NCI-H524 (cell line): ENCODE measurements around the gene NOC4L.
"Not testable (repeated sequence)": the region's sequence is repeated elsewhere in the genome, so short reads cannot be mapped to it uniquely, and the experiment has no call there.

Experiments
- DNase-seq, 2 experiments: peaks; one replicate each; lab custom pipeline; 2025; lab: John Stamatoyannopoulos, UW

The NOC4L gene

DNA sequence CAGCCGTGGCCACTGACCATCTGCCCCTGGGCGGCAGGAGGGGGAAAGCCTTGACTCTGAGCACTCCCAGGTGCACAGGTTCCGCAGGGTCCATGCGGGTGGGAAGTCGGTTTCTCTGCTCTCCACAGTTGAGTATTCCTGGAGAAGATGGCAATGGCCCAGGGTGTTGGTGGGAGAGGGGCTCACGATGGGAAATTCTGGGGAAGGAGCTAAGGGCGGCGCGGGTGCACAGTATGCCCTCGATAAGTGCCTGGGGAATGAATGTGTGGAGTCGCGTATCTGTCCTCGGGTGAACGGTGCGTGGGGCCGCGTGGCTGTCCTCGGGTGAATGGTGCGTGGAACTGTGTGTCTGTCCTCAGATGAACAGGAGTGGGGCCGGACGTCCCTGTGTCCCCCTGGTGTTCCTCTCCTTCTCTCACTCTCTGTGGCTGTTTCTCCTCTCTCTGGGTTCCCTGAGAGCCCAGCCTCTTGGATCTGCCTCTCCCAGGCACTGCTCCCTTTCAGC lies 38.0 kb downstream of the NOC4L start:
- DNase-seq, result no peak

- no peak for DNase-seq
Observed at GRCh38 chr12:132182711-132183365, 38.6 kb downstream of the NOC4L start.

GRCh38 chr12:132185705-132186104 lies 41.4 kb downstream of the NOC4L start:
- DNase-seq, result no peak

GRCh38 chr12:132186208-132186856 lies 42.1 kb downstream of the NOC4L start:
- no peak for DNase-seq

DNA sequence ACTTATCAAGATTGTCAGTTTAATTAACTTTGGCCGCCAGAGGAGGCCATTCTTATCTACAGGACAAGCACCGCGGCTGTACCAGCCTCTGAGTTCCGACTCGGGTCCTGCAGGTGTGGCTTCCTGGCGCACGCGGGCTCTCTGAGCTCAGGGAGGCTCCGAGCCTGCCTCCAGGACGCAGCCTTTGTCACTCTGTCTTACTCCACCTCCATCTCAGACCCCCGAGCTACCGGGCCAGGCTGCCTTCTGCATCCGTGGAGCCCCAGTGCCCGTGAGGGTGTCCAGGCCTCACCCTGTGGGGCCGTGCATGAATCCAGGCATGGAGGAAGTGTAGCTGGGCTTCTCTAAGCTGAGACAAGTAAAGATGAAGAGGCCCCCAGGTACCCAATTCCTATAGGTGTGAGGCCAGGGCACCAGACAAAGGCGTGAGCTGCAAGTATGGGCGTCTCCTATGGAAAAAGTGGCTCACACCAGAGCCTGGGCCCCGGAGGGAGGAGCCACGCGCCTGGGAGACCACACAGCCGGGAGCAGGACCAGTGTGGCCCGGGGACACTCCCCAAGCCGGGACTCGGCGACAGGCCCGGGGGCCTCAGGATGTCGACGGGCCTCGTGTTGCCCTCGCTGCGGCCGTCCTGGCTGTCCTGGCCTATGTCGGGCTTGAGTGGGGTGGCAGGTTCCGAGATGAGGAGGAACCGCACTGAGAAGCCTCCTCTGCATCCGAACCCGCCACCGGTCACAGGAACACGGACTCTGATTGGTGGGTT lies 42.8 kb downstream of the NOC4L start:
- DNase-seq, result no peak

DNA sequence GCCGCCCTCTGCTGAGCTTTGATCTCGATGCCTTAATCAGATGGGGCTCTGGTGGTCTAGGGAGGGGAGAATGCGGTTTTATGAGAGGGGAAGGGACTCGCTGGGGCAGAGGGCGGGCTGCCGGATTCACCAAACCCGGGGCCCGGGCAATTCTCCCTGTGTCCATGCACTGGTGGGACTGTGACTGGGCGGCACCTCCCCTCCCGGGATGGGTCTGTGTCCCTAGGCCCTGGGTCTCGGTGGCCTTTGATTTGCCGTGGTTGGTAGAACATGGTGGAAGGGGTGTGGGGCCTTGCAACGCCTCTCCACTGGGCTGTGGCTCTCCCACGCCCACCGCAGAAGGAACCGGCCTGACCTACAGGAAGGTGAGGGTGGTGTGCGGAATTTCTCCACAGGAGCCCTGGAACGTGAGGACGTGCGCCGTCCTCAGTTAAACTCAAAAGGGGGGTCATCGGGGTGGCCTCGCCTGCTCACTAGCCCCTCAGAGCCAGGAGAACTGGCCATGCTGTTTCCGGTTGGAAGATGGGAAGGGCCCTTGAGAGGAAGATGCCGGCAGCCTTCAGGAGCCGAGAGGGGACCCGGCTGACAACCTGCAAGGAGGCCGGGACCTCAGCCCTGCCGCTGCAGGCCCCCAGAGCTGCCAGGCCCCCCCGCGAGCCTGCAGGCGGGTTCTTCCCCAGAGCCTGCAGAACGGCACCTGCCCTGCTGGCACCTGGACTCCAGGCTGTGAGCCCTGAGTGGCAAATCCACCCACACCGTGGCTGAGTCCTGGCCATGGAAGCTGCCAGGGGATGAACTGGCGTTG lies 43.6 kb downstream of the NOC4L start:
- DNase-seq, result no peak

DNA sequence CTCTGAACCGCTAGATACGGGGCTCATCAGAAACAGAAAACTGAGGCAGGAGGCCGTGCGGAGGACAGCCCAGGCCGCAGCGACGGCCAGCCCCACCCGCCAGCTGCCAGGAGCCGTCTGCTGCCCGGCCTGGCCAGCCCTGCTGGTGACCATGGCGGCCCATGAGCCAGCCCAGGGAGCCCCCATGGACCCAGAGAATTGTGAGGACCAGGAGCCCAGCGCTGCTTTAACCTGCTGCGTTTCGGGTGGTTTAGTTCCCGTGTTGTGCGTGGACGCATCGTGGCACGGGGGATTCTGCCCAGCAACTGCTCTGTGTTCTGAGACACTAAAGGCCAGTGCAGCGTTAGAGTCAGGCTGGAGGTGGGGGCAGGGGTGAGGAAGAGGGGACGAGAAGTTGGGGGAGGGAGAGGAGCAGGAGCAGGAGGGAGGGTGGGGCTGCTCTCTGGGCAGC lies 44.2 kb downstream of the NOC4L start:
- DNase-seq, result no peak

- DNase-seq, result no peak
Observed at GRCh38 chr12:132188916-132189325, 44.7 kb downstream of the NOC4L start.

GRCh38 chr12:132189378-132190011 lies 45.2 kb downstream of the NOC4L start:
- peak; percentile 25 to 41 for DNase-seq

DNA sequence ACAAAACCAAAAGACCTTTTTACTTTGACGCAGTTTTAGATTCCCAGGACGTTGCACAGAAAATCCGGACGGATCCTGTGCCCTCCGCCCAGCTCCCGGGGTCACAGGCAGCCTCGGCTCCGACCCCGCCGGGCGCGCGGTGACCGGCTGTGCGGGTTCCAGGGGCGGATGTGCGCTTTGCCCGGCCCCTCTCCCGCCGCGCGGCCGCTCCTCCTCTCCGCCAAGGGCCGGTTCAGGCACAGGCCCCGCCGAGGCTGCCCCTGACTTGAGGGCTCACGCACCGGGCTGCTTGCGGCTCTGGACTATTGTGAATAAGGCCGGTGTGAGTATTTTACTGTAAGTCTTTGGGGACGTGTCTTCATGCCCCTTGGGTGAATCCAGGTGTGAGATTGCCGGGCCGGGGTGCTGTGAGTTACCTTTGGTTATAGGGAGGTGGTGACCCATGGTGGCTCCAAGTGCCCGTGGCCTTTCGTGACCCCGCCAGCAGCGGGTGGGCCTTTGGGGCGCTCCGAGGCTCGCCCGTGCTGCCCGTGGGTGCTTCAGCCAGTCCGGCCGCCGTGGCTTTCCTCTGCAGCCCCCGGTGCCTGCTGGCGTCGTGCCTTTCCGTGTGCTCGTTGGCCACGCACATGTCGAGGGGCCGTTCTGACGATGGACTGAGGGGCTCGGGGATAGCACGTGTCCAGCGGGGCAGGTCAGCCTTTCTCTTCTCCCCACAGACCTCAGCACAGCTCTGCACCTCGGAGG lies 45.9 kb downstream of the NOC4L start:
- DNase-seq, result no peak

DNA sequence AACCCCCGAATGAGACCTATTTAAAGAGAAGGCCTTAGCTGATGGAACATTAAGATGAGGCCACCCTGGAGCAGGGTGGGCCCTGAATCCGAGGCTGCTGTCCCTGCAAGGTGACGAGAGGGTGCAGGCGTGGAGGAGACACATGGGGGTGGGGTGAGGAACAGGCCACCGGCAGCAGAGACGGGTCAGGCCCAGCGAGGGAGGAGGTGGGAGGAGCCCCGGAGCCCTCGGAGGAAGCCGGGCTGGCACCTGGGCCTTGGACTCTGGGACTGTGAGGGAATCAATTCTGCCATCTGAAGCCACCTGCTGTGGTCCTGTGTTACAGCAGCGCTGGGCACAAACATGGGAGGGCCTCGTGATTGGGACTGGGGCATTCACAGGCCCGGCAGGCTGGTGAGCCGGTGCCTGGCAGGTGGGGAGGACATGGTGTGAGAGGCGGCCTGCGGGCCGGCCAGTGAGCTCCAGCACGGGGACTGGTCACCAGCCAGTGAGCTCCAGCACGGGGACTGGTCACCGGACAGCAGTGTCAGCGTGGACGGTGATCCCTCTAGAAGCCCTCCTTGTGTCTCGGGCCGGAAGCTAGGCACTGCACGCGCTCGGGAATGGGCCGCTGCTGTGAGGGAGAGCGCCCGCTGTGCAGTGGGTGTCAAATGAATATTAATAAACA lies 46.7 kb downstream of the NOC4L start:
- no peak for DNase-seq

- DNase-seq, result no peak
Observed at GRCh38 chr12:132191715-132192553, 47.7 kb downstream of the NOC4L start.

GRCh38 chr12:132194056-132194455 lies 49.8 kb downstream of the NOC4L start:
- DNase-seq, result no peak

- no peak for DNase-seq
Observed at GRCh38 chr12:132194556-132194955, 50.3 kb downstream of the NOC4L start.

DNA sequence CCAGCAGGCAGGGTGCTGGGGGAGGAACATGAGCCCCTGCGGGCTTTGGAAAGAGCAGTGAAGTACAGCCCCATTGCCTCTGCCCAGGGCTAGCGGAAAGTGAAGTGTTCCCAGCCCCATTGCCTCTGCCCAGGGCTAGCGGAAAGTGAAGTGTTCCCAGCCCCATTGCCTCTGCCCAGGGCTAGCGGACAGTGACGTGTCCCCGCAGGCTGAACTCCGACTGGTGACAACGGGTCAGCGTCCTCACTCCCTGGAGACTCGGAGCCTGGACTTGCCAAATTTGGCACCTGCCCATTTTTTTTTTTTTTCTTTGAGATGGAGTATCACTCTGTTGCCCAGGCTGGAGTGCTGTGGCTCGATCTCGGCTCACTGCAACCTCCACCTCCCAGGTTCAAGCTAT lies 51.0 kb downstream of the NOC4L start:
- not testable (repeated sequence) for DNase-seq

DNA sequence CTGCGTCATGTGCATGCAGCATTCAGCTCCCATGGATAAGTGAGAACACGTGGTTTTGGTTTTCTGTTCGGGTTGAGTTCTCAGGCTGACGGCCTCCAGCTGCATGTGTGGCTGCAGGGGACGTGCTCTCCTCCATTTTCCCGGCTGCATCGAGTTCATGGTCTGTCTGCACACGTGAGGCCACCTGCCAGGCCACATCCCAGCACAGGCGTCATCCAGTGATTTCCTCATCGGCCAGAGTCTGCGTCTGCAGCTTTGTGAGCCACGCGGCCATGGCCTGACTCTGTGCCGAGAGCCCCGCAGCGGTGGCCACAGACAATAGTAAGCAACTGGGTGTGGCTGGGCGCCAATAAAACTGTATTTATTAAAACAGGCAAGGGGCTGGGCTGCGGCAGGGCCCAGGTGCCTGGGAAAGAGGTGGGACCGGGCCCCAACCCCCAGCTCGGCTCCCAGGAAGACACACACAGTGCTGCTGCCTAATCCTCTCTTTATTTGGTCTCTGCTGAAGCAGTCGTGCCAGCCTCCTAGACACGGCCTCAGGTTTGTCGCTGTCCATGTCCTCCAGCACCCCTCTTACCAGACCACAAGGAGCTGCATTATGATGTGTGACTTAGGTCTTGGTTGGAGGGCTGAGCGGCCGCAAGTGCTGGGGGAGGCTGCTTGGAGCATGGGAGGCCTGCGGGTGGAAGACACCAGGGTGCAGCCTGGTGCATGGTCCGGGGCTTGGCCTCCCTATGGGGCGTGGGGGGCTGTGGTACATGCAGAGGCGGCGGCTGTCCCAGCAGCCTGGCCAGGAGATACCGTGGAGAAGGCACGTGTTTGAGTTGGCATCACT lies 52.0 kb downstream of the NOC4L start:
- peak in 1 of 2 experiments; percentile 10 for DNase-seq

DNA sequence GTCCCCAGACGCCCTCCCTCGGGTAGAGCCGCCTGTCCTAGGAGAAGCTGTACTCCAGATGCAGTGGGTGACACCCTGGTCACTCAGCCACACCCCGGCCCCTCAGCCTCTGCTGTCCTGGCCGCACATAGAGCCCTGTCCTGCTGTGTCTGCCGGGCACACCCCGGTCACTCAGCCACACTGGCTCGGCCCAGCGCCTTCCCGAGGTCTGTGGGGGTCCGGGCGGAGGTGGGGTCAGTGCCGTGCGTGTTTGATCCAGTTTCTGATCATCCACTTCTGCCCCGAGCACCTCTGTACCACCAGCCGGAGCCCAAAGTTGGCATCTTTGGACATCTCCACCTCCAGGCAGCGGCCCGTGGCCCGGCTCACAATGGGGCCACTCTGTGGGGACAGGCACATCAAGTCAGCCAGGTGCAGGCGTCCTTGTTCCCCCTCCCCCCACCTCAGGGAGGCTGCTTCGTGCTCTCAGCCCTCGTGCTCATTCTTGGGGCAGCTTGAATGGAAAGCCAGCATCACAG lies 52.7 kb downstream of the NOC4L start:
- DNase-seq, result no peak
